Esophagus squamous epithelium (tissue), 4 donors: ENCODE data around the gene PI3.

ENCODE experiments used
- POLR2A ChIP-seq, 4 donors: fragments of 450-650 bp; IDR thresholded peaks; one replicate each; pipeline ENCODE4 v1.6.1; 2017; ENCODE audit warnings: antibody characterized with exemption in 4 of 4, mild to moderate bottlenecking in 4 of 4, moderate library complexity in 3 of 4
- TF ChIP-seq, protein P1 (sequence below), 6 experiments: fragments of 450-650 bp in 4 of 6; fragments of 200-600 bp in 2 of 6; sonication (generic) in 2 of 6; IDR thresholded peaks; one replicate each; pipeline ENCODE4 v1.5.1; 2016 to 2019; ENCODE audit warnings: antibody characterized with exemption in 6 of 6, mild to moderate bottlenecking in 4 of 6, moderate library complexity in 4 of 6

DNA sequence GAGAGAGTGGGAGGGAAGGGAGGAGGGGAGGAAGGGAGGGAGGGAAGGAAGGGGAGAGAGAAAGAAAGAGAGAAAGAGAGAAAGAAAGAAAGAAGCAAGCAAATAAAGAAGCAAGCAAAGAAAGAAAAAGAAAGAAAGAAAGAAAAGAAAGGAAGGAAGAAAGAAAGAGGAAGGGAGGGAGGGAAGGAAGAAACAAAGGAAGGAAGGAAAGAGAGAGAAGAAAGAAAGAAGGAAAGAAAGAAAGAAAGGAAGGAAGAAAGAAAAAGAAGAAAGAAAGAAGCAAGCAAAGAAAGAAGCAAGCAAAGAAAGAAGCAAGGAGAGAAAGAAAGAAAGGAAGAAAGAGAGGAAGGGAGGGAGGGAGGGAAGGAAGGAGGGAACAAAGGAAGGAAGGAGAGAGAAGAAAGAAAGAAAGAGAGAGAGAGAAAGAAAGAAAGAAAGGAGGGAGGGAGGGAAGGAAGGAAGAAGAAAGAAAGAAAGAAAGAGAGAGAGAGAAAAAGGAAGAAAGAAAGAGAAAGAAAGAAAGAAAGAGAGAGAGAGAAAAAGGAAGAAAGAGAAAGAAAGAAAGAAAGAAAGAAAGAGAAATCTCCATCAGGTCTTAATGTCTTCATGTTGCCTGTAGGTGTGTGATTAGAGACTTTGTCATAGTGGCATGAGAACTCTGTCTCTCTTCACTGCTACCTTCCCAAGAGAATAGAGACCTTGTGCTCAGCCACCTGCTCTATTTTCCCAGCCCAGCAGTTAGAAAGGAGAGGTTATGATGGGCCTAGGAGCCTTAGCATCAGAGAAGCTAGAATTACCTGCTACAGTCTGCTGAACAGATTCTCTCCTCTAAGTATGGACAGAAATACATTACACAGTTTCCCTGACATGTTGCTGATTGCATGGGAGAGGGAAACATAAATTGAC is 37.1 kb downstream of the PI3 start:
- TF ChIP-seq, protein P1, sequence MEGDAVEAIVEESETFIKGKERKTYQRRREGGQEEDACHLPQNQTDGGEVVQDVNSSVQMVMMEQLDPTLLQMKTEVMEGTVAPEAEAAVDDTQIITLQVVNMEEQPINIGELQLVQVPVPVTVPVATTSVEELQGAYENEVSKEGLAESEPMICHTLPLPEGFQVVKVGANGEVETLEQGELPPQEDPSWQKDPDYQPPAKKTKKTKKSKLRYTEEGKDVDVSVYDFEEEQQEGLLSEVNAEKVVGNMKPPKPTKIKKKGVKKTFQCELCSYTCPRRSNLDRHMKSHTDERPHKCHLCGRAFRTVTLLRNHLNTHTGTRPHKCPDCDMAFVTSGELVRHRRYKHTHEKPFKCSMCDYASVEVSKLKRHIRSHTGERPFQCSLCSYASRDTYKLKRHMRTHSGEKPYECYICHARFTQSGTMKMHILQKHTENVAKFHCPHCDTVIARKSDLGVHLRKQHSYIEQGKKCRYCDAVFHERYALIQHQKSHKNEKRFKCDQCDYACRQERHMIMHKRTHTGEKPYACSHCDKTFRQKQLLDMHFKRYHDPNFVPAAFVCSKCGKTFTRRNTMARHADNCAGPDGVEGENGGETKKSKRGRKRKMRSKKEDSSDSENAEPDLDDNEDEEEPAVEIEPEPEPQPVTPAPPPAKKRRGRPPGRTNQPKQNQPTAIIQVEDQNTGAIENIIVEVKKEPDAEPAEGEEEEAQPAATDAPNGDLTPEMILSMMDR (IDR thresholded peaks at IDR 0.05): no peak
- no peak for TF ChIP-seq POLR2A (IDR thresholded peaks at IDR 0.05)
